Osteoblast (primary cell): Measurements from ENCODE around the gene H2BK1. TPM values are rescaled to one million over a fixed set of nuclear protein-coding genes. Genes with fewer than 3 reads are reported as not detected.

Source experiments
- DNase-seq: peaks from one replicate; pipeline ENCODE4 v3.0.0; 2011; ENCODE audit warnings: low spot score, mixed read lengths; ENCODE audit not compliant: insufficient read length; ENCODE audit errors: missing footprints
- H2AFZ ChIP-seq: 2 replicates; pipeline ENCODE4 v1.6.0; 2011; ENCODE audit warnings: mild to moderate bottlenecking, low read length
- H3K27ac ChIP-seq: 2 replicates; pipeline ENCODE4 v1.5.1; 2011; ENCODE audit warnings: mild to moderate bottlenecking, low read depth, low read length, moderate library complexity
- H3K27me3 ChIP-seq: 2 replicates; pipeline ENCODE4 v1.6.0; 2012; ENCODE audit warnings: mild to moderate bottlenecking, control low read depth, inconsistent platforms, low read length, moderate library complexity; ENCODE audit not compliant: insufficient read depth
- H3K36me3 ChIP-seq: 2 replicates; pipeline ENCODE4 v1.5.1; 2011; ENCODE audit warnings: mild to moderate bottlenecking, low read length, control low read depth, moderate library complexity; ENCODE audit not compliant: insufficient read depth
- H3K4me1 ChIP-seq: 2 replicates; pipeline ENCODE4 v1.5.1; 2011; ENCODE audit warnings: mild to moderate bottlenecking, low read length, control low read depth, moderate library complexity; ENCODE audit not compliant: insufficient read depth
- H3K4me2 ChIP-seq: 2 replicates; pipeline ENCODE4 v1.6.0; 2011; ENCODE audit warnings: mild to moderate bottlenecking, low read length; ENCODE audit not compliant: insufficient read depth
- H3K4me3 ChIP-seq: fragments of 200-600 bp; sonication (generic); 3 replicates; pipeline ENCODE4 v1.5.1; 2012; ENCODE audit warnings: mild to moderate bottlenecking, low read length, inconsistent platforms; ENCODE audit not compliant: insufficient read depth
- H3K79me2 ChIP-seq: 2 replicates; pipeline ENCODE4 v1.6.0; 2012; ENCODE audit warnings: mild to moderate bottlenecking, low read length, control low read depth, inconsistent platforms; ENCODE audit not compliant: insufficient read depth
- H3K9me3 ChIP-seq: 2 replicates; pipeline ENCODE4 v1.5.1; 2011; ENCODE audit warnings: low read depth, low read length, control low read depth
- H4K20me1 ChIP-seq: 2 replicates; pipeline ENCODE4 v1.6.0; 2012; ENCODE audit warnings: mild to moderate bottlenecking, low read length, control low read depth; ENCODE audit not compliant: insufficient read depth
- CTCF ChIP-seq: IDR thresholded peaks from 2 replicates; pipeline ENCODE4 v1.5.1; 2011; ENCODE audit warnings: mild to moderate bottlenecking, low read depth, low read length, moderate library complexity; ENCODE audit errors: extremely low read depth
- total RNA-seq: library from RNA; depleted of rRNA; stranded (reverse); fragments of >200 nt; gene quantifications from 2 replicates; pipeline ENCODE4 v1.2.3, GENCODE V29; 2012

Gene H2BK1
- total RNA-seq, 1 donor, result not detected

DNA sequence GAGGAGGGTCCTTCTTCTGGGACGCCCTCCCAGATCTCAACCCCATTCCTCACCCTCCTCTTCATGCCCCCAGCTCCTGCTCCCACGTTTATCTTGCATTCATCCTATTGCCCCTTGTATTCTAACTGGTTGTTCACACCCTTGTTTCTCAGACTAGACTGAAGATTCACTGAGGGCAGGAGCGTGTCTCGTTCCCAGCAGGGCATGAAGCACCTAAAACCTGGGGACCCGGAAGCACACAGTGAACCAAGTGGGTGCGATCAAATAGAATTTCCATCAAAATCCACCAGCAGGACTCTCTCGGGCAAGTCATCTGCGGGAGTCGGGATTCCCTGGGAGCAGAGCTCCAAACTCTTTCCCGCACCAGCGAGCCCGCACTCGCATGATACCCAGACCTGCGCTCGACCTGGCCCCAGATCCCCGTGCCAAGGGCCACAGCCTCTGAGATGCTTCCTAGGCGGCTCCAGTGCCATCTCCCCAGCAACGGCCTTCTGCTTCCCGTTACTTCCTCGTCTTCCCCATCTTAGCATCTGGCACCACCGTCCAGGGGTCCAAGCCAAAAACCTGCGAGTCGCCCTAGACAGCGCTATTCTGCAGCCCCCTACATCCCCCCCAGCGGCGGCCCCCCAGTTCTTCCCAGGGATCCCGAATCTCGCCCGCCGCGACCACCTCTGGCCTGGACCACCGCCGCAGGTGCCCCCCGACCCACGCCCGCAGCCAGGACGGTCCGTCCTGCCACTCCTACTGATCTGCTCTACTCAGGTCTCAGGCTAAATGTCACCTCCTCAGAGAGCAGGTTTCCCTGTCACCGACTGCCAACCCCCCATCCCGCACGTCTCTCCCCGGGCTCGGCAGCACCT lies 36.7 kb downstream of the H2BK1 start:
- no peak for TF ChIP-seq CTCF
- Histone ChIP-seq H4K20me1 (no peaks in the 10 kb centered on the region), H3K4me1 (no peaks in the 10 kb centered on the region), H3K79me2 (no peaks in the 10 kb centered on the region), H3K4me2 (no peak overlapping the region), H3K27me3 (peaks cover 68% of the 10 kb centered on the region), H2AFZ (no peak overlapping the region), H3K4me3 (no peak overlapping the region), H3K9me3 (no peaks in the 10 kb centered on the region), H3K27ac (no peak overlapping the region), H3K36me3 (no peaks in the 10 kb centered on the region)
- no peak for DNase-seq

GRCh38 chr7:151172273-151173141 lies 37.8 kb downstream of the H2BK1 start:
- Histone ChIP-seq H3K27ac (no peak overlapping the region), H2AFZ (no peak overlapping the region), H3K9me3 (no peaks in the 10 kb centered on the region), H4K20me1 (no peaks in the 10 kb centered on the region), H3K36me3 (no peaks in the 10 kb centered on the region), H3K79me2 (no peaks in the 10 kb centered on the region), H3K4me2 (no peak overlapping the region), H3K4me1 (no peaks in the 10 kb centered on the region), H3K4me3 (no peak overlapping the region), H3K27me3 (peaks cover 71% of the 10 kb centered on the region)
- peak; percentile 99 for DNase-seq
- peak; percentile 100 for TF ChIP-seq CTCF

GRCh38 chr7:151168787-151169162 lies 41.5 kb downstream of the H2BK1 start:
- no peaks in the 10 kb centered on the region for H3K79me2 ChIP-seq
- H4K20me1 ChIP-seq, result no peaks in the 10 kb centered on the region
- peaks cover 88% of the 10 kb centered on the region for H3K27me3 ChIP-seq
- peaks cover 2% of the 10 kb centered on the region for H3K4me1 ChIP-seq
- H3K9me3 ChIP-seq, result no peaks in the 10 kb centered on the region
- no peak overlapping the region for H3K4me2 ChIP-seq
- DNase-seq, result no peak
- no peak overlapping the region for H3K4me3 ChIP-seq
- no peaks in the 10 kb centered on the region for H3K36me3 ChIP-seq
- H3K27ac ChIP-seq, result no peak overlapping the region
- H2AFZ ChIP-seq, result no peak overlapping the region
- TF ChIP-seq CTCF, result no peak
